Subcutaneous abdominal adipose tissue (tissue), 5 donors: Measurements from ENCODE around the gene C3orf38.
A peak's percentile ranks its signal among the peaks of the same experiment; 100 is the strongest.
"Not testable (repeated sequence)": the region's sequence is repeated elsewhere in the genome, so short reads cannot be mapped to it uniquely, and the experiment has no call there.

Experiments used
- H3K27ac ChIP-seq: one replicate; pipeline ENCODE4 v1.7.0; 2013; ENCODE audit warnings: low read depth, mild to moderate bottlenecking, inconsistent platforms, low read length, moderate library complexity
- H3K27me3 ChIP-seq, 5 donors: one replicate each; pipeline ENCODE4 v1.7.0; 2013; ENCODE audit warnings: low read length in 5 of 5, inconsistent platforms in 1 of 5; ENCODE audit not compliant: control insufficient read depth in 5 of 5, insufficient read depth in 4 of 5
- H3K36me3 ChIP-seq, 5 donors: one replicate each; pipeline ENCODE4 v1.7.0; 2013; ENCODE audit warnings: low read length in 5 of 5; ENCODE audit not compliant: control insufficient read depth in 5 of 5, insufficient read depth in 5 of 5
- H3K4me1 ChIP-seq, 5 donors: one replicate each; pipeline ENCODE4 v1.7.0; 2013; ENCODE audit warnings: low read length in 5 of 5, mild to moderate bottlenecking in 3 of 5, moderate library complexity in 1 of 5; ENCODE audit not compliant: control insufficient read depth in 5 of 5, insufficient read depth in 5 of 5
- H3K4me3 ChIP-seq, 5 donors: one replicate each; pipeline ENCODE4 v1.7.0; 2013; ENCODE audit warnings: low read length in 5 of 5, low read depth in 1 of 5
- H3K9ac ChIP-seq, 5 donors: one replicate each; pipeline ENCODE4 v1.7.0; 2013; ENCODE audit warnings: low read length in 5 of 5, mild to moderate bottlenecking in 4 of 5, moderate library complexity in 3 of 5
- H3K9me3 ChIP-seq, 5 donors: one replicate each; pipeline ENCODE4 v1.7.0; 2013; ENCODE audit warnings: low read length in 5 of 5; ENCODE audit not compliant: control insufficient read depth in 5 of 5
- donor health status: healthy.
- donor health status: healthy.
- donor health status: healthy.
- donor health status: healthy.
- donor health status: healthy.

C3orf38 gene

DNA sequence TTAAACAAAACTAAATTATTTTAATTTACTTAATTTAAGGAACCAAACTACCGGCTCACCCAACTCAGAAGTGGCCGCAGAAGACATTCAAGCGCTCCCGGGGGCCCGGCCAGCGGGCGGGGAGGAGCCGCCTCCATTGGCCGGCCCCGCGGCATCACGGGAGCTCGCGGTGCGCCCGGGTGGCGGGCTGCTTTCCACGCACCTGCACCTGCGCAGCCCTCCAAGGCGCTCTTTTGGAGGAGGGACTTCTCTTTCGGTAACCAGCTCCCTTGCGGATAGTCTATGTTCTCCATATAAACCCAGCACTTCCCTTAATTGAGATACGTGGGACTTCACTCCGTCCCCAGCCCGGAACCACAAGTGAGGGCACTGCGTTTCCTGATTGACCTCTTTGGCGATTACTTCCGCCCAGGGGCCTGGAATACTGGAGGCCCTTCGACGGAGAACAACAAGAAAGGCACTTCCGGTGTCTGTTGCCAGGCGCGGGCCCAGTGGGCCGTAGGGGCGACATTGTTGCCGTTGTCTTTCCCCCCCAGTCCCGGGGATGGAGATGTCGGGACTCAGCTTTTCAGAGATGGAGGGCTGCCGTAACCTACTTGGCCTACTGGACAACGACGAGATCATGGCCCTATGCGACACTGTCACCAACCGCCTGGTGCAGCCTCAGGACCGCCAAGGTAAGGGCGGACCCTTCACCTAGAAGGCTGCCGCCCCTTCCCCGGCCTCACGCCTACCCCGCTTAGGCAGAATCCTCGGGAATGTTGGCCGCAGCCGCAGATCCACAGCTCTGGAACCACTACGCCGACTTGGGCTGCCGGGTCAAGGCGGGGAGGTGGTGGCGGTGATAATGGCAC is at the start of gene C3orf38:
TSS of gene C3orf38 (plus strand) at position 451 of the 854 bp plus-strand sequence. CDS start at position 545, 94 bp downstream.
- H3K9ac ChIP-seq, result peak within 1 kb of the TSS; percentile 89 to 100 (median 98)

DNA sequence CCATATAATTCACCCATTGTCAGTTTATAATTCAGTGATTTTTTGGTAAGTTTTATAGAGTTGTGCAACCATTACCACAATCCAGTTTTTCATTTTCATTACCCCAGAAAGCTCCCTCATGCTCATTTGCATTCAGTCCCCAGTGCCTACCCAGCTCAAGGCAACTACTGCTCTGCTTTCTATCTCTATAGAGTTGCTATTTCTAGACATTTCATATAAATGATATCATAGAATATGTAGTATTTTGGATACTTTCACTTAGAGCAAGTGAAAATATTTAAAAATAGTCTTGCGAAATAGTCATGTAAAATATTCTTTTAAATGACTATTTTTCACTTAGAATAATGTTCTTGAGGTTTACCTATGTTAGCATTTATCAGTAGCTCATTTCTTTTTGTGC is 48.6 kb upstream of the C3orf38 start:
- no peak overlapping the region for H3K4me3 ChIP-seq
- peaks cover 0 to 11% (median 0%) of the 10 kb centered on the region in 5 donors for H3K36me3 ChIP-seq
- peaks cover 0 to 2% (median 0%) of the 10 kb centered on the region in 5 donors for H3K4me1 ChIP-seq
- no peaks in the 10 kb centered on the region for H3K27me3 ChIP-seq
- no peak overlapping the region for H3K9ac ChIP-seq
- H3K9me3 ChIP-seq, result no peaks in the 10 kb centered on the region
- no peak overlapping the region for H3K27ac ChIP-seq

More for the DNA sequence above, at the start of gene C3orf38:
- H3K27ac ChIP-seq, result peak within 1 kb of the TSS; percentile 94
- H3K4me1 ChIP-seq, result peaks cover 0 to 28% (median 23%) of the 10 kb centered on the region in 5 donors
- H3K36me3 ChIP-seq, result peaks cover 3 to 14% (median 10%) of the 10 kb centered on the region in 5 donors
- H3K9me3 ChIP-seq, result no peaks in the 10 kb centered on the region
- peak within 1 kb of the TSS; percentile 85 to 100 (median 99) for H3K4me3 ChIP-seq
- H3K27me3 ChIP-seq, result no peaks in the 10 kb centered on the region

DNA sequence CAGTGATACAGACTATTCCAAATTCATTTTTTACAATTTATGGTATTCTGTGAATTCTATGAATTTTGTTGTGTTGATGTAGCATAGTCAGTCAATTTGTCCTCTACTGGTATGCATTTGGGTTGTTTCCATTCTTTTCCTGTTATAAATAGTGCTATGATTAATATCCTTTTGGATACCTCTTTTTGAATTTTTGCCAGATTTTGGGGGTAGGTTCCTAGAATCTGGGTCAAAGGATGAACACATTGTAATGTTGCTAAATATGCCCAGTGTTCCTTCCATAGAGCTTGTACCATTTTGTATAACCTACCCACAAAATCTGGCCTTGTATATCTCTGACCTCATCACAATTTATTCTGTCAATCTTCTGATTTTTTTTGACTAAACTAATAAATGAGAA is 44.4 kb upstream of the C3orf38 start:
- H3K4me1 ChIP-seq, result peaks cover 0 to 2% (median 0%) of the 10 kb centered on the region in 5 donors
- H3K4me3 ChIP-seq, result no peak overlapping the region
- no peak overlapping the region for H3K27ac ChIP-seq
- no peaks in the 10 kb centered on the region for H3K9me3 ChIP-seq
- H3K9ac ChIP-seq, result no peak overlapping the region
- peaks cover 0 to 4% (median 0%) of the 10 kb centered on the region in 5 donors for H3K36me3 ChIP-seq
- no peaks in the 10 kb centered on the region for H3K27me3 ChIP-seq

DNA sequence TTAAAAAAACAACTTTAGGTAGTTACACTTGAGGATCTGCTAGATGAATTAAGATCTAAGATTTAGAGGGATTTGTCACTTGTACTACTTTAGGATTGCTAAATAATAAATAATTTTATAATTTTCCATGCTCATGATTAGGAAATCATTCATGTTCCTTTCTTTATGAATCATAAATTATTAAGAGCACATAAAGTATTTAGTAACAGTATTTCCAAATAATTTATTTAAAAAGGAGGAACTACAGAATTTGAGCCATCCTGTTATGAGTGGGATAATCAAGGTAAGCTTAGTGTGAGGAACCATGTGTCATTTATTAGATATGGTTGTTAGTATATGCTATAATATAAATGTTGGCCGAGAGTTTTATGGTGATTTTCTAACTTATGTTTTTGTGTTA is 37.5 kb upstream of the C3orf38 start:
- H3K9me3 ChIP-seq, result no peaks in the 10 kb centered on the region
- no peak overlapping the region for H3K4me3 ChIP-seq
- no peaks in the 10 kb centered on the region for H3K4me1 ChIP-seq
- no peaks in the 10 kb centered on the region for H3K27me3 ChIP-seq
- H3K9ac ChIP-seq, result no peak overlapping the region
- no peak overlapping the region for H3K27ac ChIP-seq
- peaks cover 2 to 20% (median 5%) of the 10 kb centered on the region in 5 donors for H3K36me3 ChIP-seq

DNA sequence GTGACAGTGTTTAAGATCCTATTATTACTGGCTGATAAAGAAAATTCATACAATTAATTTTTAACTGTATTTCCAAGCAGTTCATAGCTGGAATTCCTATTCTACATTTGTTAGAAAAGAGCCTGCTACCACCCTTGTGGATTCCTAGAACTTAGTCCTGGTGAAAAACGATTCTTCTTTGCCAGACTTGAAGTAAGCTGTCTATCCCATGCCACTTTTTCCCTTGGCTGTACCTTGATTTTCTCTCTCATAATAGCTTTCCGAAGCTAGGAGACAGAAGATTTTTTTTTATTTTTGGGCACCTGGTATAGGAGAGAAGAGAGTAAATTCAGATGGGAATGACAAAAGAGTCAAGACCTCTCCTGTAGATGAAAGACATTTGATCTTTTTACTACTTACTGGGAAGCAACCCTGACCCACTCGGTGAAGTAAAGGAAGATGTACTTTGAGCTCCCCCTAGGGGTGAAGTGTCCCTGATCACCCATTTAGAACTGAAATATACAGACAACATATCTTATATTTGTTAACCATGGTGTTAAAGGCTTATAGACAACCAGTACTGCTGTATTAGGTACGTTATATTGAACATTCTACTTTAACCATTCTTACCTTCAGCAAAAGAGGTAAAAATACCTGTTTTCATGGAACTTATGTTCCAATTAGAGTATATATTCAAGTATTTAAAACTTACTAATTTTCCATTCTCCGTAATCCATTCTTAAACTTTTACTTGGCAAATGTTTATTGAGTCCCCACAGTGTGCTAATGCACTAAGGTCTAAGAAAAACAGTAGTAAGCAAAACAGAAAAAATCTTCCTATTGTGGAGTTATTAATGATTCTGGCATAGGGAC is 36.2 kb upstream of the C3orf38 start:
- H3K27ac ChIP-seq, result no peak overlapping the region
- peak overlapping the region in 1 of 5 donors; percentile 1 for H3K9ac ChIP-seq
- H3K9me3 ChIP-seq, result no peaks in the 10 kb centered on the region
- no peak overlapping the region for H3K4me3 ChIP-seq
- H3K36me3 ChIP-seq, result peaks cover 2 to 20% (median 5%) of the 10 kb centered on the region in 5 donors
- no peaks in the 10 kb centered on the region for H3K4me1 ChIP-seq
- H3K27me3 ChIP-seq, result no peaks in the 10 kb centered on the region

DNA sequence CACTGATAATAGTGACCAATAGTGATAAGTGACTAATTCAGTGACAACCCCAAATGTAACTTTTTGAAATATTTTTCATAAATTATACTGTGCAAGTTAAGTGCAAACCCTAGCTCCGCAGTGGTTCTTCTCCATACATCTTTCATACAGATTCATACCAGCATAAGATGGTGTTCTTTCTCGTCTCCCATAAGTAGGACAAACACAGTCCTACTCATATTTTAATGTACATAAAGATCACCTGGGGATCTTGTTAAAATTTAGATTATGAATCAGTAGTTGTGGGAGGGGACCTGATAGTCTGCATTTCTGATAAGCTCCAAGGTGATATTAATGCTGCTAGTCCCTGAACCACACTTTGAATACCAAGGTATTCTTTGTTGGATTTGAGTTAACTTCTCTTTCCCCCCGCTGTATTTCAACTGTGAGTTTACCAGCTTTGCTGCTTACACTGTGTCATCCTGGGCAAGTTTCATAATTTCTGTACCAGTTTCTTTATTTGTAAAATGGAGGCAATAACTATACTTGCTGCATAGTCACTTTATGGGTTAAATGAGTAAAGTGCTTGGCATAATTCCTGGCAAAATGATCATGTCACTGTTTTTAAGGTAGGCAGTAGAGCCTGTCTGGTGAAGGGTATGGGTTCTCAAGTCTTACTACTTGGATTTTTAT is 34.7 kb upstream of the C3orf38 start:
- H3K36me3 ChIP-seq, result peaks cover 2 to 20% (median 5%) of the 10 kb centered on the region in 5 donors
- H3K27ac ChIP-seq, result no peak overlapping the region
- no peak overlapping the region for H3K4me3 ChIP-seq
- no peaks in the 10 kb centered on the region for H3K27me3 ChIP-seq
- H3K4me1 ChIP-seq, result no peaks in the 10 kb centered on the region
- no peaks in the 10 kb centered on the region for H3K9me3 ChIP-seq
- no peak overlapping the region for H3K9ac ChIP-seq

DNA sequence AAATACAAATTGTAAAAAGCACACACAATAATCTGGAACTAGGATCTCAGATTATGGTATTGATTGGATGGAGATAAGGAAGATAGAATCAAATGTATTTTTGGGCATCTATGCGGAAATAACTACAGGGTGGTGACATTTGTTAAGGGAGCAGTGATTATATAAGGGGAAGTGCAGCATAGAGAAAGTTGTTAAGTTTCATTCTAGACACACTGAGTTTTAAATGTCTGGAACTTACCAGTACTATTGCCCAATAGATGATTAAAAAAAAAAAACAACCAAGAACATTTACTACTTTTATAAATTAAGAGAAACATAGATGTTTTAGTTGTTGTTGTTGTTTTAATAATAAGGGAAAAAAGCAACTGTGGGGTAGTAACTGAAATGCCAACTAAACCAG is 32.1 kb upstream of the C3orf38 start:
- H3K27ac ChIP-seq, result no peak overlapping the region
- H3K4me3 ChIP-seq, result no peak overlapping the region
- no peak overlapping the region for H3K9ac ChIP-seq
- no peaks in the 10 kb centered on the region for H3K27me3 ChIP-seq
- peaks cover 0 to 7% (median 0%) of the 10 kb centered on the region in 5 donors for H3K4me1 ChIP-seq
- no peaks in the 10 kb centered on the region for H3K9me3 ChIP-seq
- peaks cover 2 to 20% (median 5%) of the 10 kb centered on the region in 5 donors for H3K36me3 ChIP-seq

DNA sequence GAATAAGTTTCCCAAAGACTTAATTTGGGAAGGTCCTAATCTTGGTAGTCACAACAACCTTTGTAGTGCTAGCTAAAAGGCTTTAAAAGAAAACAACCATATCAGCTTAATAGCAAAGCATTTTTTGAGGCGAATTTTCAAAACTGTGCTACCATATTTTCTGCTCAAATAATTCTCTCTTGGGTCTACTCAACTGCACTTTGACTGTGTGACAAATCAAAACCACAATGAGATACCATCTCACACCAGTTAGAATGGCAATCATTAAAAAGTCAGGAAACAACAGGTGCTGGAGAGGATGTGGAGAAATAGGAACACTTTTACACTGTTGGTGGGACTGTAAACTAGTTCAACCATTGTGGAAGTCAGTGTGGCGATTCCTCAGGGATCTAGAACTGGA is 31.2 kb upstream of the C3orf38 start:
- Histone ChIP-seq H3K4me1 (peaks cover 0 to 11% (median 0%) of the 10 kb centered on the region in 5 donors), H3K36me3 (peaks cover 2 to 20% (median 5%) of the 10 kb centered on the region in 5 donors)
- not testable (repeated sequence) for H3K4me3 ChIP-seq, H3K9me3 ChIP-seq, H3K27ac ChIP-seq, H3K9ac ChIP-seq, H3K27me3 ChIP-seq

DNA sequence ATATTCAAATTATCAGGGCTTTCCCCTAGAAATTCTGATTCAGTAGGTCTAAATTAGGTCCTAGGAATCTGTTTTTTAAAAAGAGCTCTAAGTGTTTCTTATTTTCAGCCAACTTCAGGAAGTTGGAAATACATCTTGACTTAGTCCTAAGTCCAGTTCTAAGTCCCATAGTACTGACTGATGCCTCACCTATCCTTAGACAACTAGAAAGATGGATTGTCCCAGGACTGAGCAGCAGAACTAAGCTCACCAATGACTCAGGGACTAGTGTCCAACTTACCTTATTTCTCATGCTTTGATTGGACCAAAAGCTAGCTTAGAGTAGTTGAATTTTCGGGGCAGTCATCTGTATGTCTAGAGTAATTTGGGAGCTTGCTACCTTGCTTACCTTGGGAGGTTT is 26.2 kb upstream of the C3orf38 start:
- Histone ChIP-seq H3K27me3 (no peaks in the 10 kb centered on the region), H3K9ac (no peak overlapping the region), H3K4me1 (peaks cover 0 to 11% (median 0%) of the 10 kb centered on the region in 5 donors), H3K27ac (no peak overlapping the region), H3K36me3 (peaks cover 0 to 2% (median 0%) of the 10 kb centered on the region in 5 donors), H3K9me3 (no peaks in the 10 kb centered on the region), H3K4me3 (no peak overlapping the region)
